ENCODE measurements around the gene CDIP1.

- TF ChIP-seq, protein P1, sequence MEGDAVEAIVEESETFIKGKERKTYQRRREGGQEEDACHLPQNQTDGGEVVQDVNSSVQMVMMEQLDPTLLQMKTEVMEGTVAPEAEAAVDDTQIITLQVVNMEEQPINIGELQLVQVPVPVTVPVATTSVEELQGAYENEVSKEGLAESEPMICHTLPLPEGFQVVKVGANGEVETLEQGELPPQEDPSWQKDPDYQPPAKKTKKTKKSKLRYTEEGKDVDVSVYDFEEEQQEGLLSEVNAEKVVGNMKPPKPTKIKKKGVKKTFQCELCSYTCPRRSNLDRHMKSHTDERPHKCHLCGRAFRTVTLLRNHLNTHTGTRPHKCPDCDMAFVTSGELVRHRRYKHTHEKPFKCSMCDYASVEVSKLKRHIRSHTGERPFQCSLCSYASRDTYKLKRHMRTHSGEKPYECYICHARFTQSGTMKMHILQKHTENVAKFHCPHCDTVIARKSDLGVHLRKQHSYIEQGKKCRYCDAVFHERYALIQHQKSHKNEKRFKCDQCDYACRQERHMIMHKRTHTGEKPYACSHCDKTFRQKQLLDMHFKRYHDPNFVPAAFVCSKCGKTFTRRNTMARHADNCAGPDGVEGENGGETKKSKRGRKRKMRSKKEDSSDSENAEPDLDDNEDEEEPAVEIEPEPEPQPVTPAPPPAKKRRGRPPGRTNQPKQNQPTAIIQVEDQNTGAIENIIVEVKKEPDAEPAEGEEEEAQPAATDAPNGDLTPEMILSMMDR (IDR thresholded peaks at IDR 0.05), result no peak
- no peak for TF ChIP-seq POLR2A (IDR thresholded peaks at IDR 0.05)
Measured at GRCh38 chr16:4535627-4536108, 2.9 kb downstream of the CDIP1 start.
